ENCODE measurements around the gene CSF2RB. TPM values are rescaled to one million over a fixed set of nuclear protein-coding genes. Genes with fewer than 3 reads are reported as not detected.

Gene CSF2RB
- total RNA-seq, 4 donors from 2014 or later = 3.9 to 13.6 (median 4.7) TPM

- H3K9me3 ChIP-seq = no peaks in the 10 kb centered on the region
- H3K4me3 ChIP-seq = no peak overlapping the region
- H3K27ac ChIP-seq = no peak overlapping the region
- no peak for TF ChIP-seq POLR2AphosphoS5 (IDR thresholded peaks at IDR 0.05)
- no peak for TF ChIP-seq POLR2A (IDR thresholded peaks at IDR 0.05)
- peaks cover 21% of the 10 kb centered on the region for H3K4me1 ChIP-seq
- no peak for DNase-seq (ENCODE audit: low spot score in 2 of 2)
- no peaks in the 10 kb centered on the region for H3K36me3 ChIP-seq
- peaks cover 16% of the 10 kb centered on the region for H3K27me3 ChIP-seq
- WGBS = 63% methylated on average over 5 of the region's 5 CpGs
Observed at GRCh38 chr22:36868546-36869181, 44.8 kb upstream of the CSF2RB start.

GRCh38 chr22:36870250-36870649 lies 43.2 kb upstream of the CSF2RB start:
- no peaks in the 10 kb centered on the region for H3K9me3 ChIP-seq
- peaks cover 15% of the 10 kb centered on the region for H3K27me3 ChIP-seq
- H3K4me1 ChIP-seq = peaks cover 29% of the 10 kb centered on the region
- H3K4me3 ChIP-seq = no peak overlapping the region
- TF ChIP-seq POLR2AphosphoS5 (IDR thresholded peaks at IDR 0.05) (no peak), EP300 (IDR thresholded peaks at IDR 0.05) (no peak), CTCF (IDR thresholded peaks at IDR 0.05) (no peak), POLR2A (IDR thresholded peaks at IDR 0.05) (no peak)
- WGBS = 45% methylated on average over 11 of the region's 14 CpGs
- peak in 1 of 2 donors; percentile 59 for DNase-seq (ENCODE audit: low spot score in 2 of 2)
- no peaks in the 10 kb centered on the region for H3K36me3 ChIP-seq
- H3K27ac ChIP-seq = no peak overlapping the region

GRCh38 chr22:36871669-36872081 lies 41.8 kb upstream of the CSF2RB start:
- Histone ChIP-seq H3K4me3 (no peak overlapping the region), H3K36me3 (no peaks in the 10 kb centered on the region), H3K27ac (no peak overlapping the region), H3K4me1 (peaks cover 29% of the 10 kb centered on the region), H3K9me3 (no peaks in the 10 kb centered on the region), H3K27me3 (peaks cover 14% of the 10 kb centered on the region)
- 85% methylated on average over 5 of the region's 11 CpGs for WGBS
- no peak for DNase-seq (ENCODE audit: low spot score in 2 of 2)
- TF ChIP-seq EP300 (IDR thresholded peaks at IDR 0.05) (no peak), POLR2AphosphoS5 (IDR thresholded peaks at IDR 0.05) (no peak), POLR2A (IDR thresholded peaks at IDR 0.05) (no peak), CTCF (IDR thresholded peaks at IDR 0.05) (no peak)

- Histone ChIP-seq H3K4me1 (peaks cover 29% of the 10 kb centered on the region), H3K36me3 (no peaks in the 10 kb centered on the region), H3K27me3 (peaks cover 14% of the 10 kb centered on the region), H3K4me3 (no peak overlapping the region), H3K27ac (no peak overlapping the region), H3K9me3 (no peaks in the 10 kb centered on the region)
- 93% methylated on average over 3 of the region's 3 CpGs for WGBS
- no peak for DNase-seq (ENCODE audit: low spot score in 2 of 2)
- no peak for TF ChIP-seq POLR2A (IDR thresholded peaks at IDR 0.05)
- no peak for TF ChIP-seq CTCF (IDR thresholded peaks at IDR 0.05)
- no peak for TF ChIP-seq EP300 (IDR thresholded peaks at IDR 0.05)
- no peak for TF ChIP-seq POLR2AphosphoS5 (IDR thresholded peaks at IDR 0.05)
Observed at GRCh38 chr22:36872084-36872483, 41.3 kb upstream of the CSF2RB start.

- H3K36me3 ChIP-seq = no peaks in the 10 kb centered on the region
- WGBS = 87% methylated on average over 2 of the region's 2 CpGs
Observed at GRCh38 chr22:36872866-36873498, 40.4 kb upstream of the CSF2RB start.

More at GRCh38 chr22:36872866-36873498, 40.4 kb upstream of the CSF2RB start:
- TF ChIP-seq POLR2AphosphoS5 (IDR thresholded peaks at IDR 0.05) (no peak), POLR2A (IDR thresholded peaks at IDR 0.05) (no peak), EP300 (IDR thresholded peaks at IDR 0.05) (no peak), CTCF (IDR thresholded peaks at IDR 0.05) (no peak)
- H3K4me1 ChIP-seq = peaks cover 29% of the 10 kb centered on the region
- no peak for DNase-seq (ENCODE audit: low spot score in 2 of 2)
- H3K27ac ChIP-seq = peak overlapping the region; percentile 47
- H3K9me3 ChIP-seq = no peaks in the 10 kb centered on the region
- H3K4me3 ChIP-seq = no peak overlapping the region
- peaks cover 19% of the 10 kb centered on the region for H3K27me3 ChIP-seq

Measured in suprapubic skin (tissue), 4 donors.